H1 (cell line): Measurements from ENCODE around the gene DHX57.

Experiments used
- ATF3 ChIP-seq: IDR thresholded peaks from 2 replicates; pipeline ENCODE4 v1.6.1; 2011; ENCODE audit warnings: low read depth, mild to moderate bottlenecking, low read length; ENCODE audit not compliant: insufficient read depth
- BRCA1 ChIP-seq: IDR thresholded peaks from 2 replicates; pipeline ENCODE4 v1.6.1; 2012; ENCODE audit warnings: low read depth, low read length, improper control_type of control experiment
- CBX8 ChIP-seq: fragments of 300-800, 300-1000 bp; sonication (generic); IDR thresholded peaks from 2 replicates; pipeline ENCODE4 v1.7.1; 2016; ENCODE audit warnings: low read depth, low read length, borderline replicate concordance
- CHD7 ChIP-seq: fragments of 300-600 bp; sonication (generic); IDR thresholded peaks from 2 replicates; pipeline ENCODE4 v1.7.1; 2012; ENCODE audit warnings: low read length, moderate library complexity, mild to moderate bottlenecking, inconsistent platforms; ENCODE audit not compliant: insufficient replicate concordance
- CTCF ChIP-seq, 3 experiments: IDR thresholded peaks; 1 replicate in 2 of 3; 2 replicates in 1 of 3; pipeline versions ENCODE4 v1.5.1 to v1.6.1; 2011; ENCODE audit warnings: low read length in 3 of 3, mild to moderate bottlenecking in 3 of 3, inconsistent platforms in 2 of 3, low read depth in 1 of 3, moderate library complexity in 1 of 3; ENCODE audit not compliant: insufficient read depth in 1 of 3; ENCODE audit errors: control extremely low read depth in 1 of 3
- EZH2 ChIP-seq: fragments of 200-600 bp; sonication (generic); IDR thresholded peaks from 2 replicates; pipeline ENCODE4 v1.7.1; 2012; ENCODE audit warnings: low read depth, mild to moderate bottlenecking, moderate library complexity, low read length, inconsistent platforms; ENCODE audit not compliant: severe bottlenecking
- GTF2F1 ChIP-seq: IDR thresholded peaks from 2 replicates; pipeline ENCODE4 v1.6.1; 2012; ENCODE audit warnings: low read depth, low read length, improper control_type of control experiment, borderline replicate concordance
- MAX ChIP-seq: IDR thresholded peaks from 2 replicates; pipeline ENCODE4 v1.6.1; 2012; ENCODE audit warnings: inconsistent platforms
- POLR2A ChIP-seq, 2 experiments: IDR thresholded peaks; 1 replicate in 1 of 2; 2 replicates in 1 of 2; pipeline ENCODE4 v1.6.1; 2011; ENCODE audit warnings: low read depth in 2 of 2, low read length in 2 of 2, mild to moderate bottlenecking in 2 of 2; ENCODE audit errors: control extremely low read depth in 1 of 2
- RAD21 ChIP-seq, 2 experiments: IDR thresholded peaks in 1 of 2; conservative IDR thresholded peaks in 1 of 2; 2 replicates each; pipeline ENCODE4 v1.6.1; 2011; ENCODE audit warnings: low read depth in 2 of 2, low read length in 2 of 2, improper control_type of control experiment in 1 of 2, inconsistent platforms in 1 of 2, mild to moderate bottlenecking in 1 of 2, moderate library complexity in 1 of 2
- TAF1 ChIP-seq: IDR thresholded peaks from 2 replicates; pipeline ENCODE4 v1.6.1; 2011; ENCODE audit warnings: mild to moderate bottlenecking, low read depth, low read length
- TEAD4 ChIP-seq: IDR thresholded peaks from 2 replicates; pipeline ENCODE4 v1.6.1; 2012; ENCODE audit warnings: low read depth, low read length, inconsistent platforms, mixed read lengths

GRCh38 chr2:38876407-38876806, 673 bp upstream of the DHX57 start:
- TF ChIP-seq RAD21 (IDR thresholded peaks at IDR 0.05 in 1 of 2, conservative IDR thresholded peaks at IDR 0.05 in 1 of 2; ENCODE audit: low read depth in 2 of 2, low read length in 2 of 2) (no peak), CTCF (IDR thresholded peaks at IDR 0.05; ENCODE audit: control extremely low read depth in 1 of 3, insufficient read depth in 1 of 3, low read depth in 1 of 3, low read length in 3 of 3) (no peak), POLR2A (IDR thresholded peaks at IDR 0.05; ENCODE audit: control extremely low read depth in 1 of 2, low read depth in 2 of 2, low read length in 2 of 2) (no peak), CHD7 (no peak), MAX (no peak), CBX8 (no peak), BRCA1 (no peak), TEAD4 (no peak), TAF1 (no peak), ATF3 (no peak), GTF2F1 (no peak), EZH2 (no peak)
